ENCODE measurements around the gene POTEE.
"Not testable (repeated sequence)": the region's sequence is repeated elsewhere in the genome, so short reads cannot be mapped to it uniquely, and the experiment has no call there.

Gene POTEE

GRCh38 chr2:131209030-131209772 is at the start of gene POTEE:
Gene POTEE, plus strand, starts transcription at chr2:131209536. Its CDS starts 8,867 bp downstream, at chr2:131218403.
- not testable (repeated sequence) for DNase-seq (ENCODE audit: low spot score)

GRCh38 chr2:131165562-131165961 is 43.8 kb upstream of the POTEE start:
- DNase-seq (ENCODE audit: low spot score), result not testable (repeated sequence)

- DNase-seq (ENCODE audit: low spot score), result no peak
Observed at GRCh38 chr2:131168538-131168937, 40.8 kb upstream of the POTEE start.

GRCh38 chr2:131178050-131178449 is 31.3 kb upstream of the POTEE start:
- not testable (repeated sequence) for DNase-seq (ENCODE audit: low spot score)

- not testable (repeated sequence) for DNase-seq (ENCODE audit: low spot score)
Observed at GRCh38 chr2:131178721-131179418, 30.5 kb upstream of the POTEE start.

- not testable (repeated sequence) for DNase-seq (ENCODE audit: low spot score)
Observed at GRCh38 chr2:131181451-131181850, 27.9 kb upstream of the POTEE start.

GRCh38 chr2:131193421-131193820 is 15.9 kb upstream of the POTEE start:
- not testable (repeated sequence) for DNase-seq (ENCODE audit: low spot score)

GRCh38 chr2:131196186-131196585 is 13.2 kb upstream of the POTEE start:
- DNase-seq (ENCODE audit: low spot score), result not testable (repeated sequence)

GRCh38 chr2:131201098-131201497 is 8.2 kb upstream of the POTEE start:
- no peak for DNase-seq (ENCODE audit: low spot score)

- DNase-seq (ENCODE audit: low spot score), result not testable (repeated sequence)
Observed at GRCh38 chr2:131207839-131208238, 1.5 kb upstream of the POTEE start.

GRCh38 chr2:131209773-131210104 is 403 bp downstream of the POTEE start:
- DNase-seq (ENCODE audit: low spot score), result not testable (repeated sequence)

GRCh38 chr2:131210434-131211211 is 1.3 kb downstream of the POTEE start:
- DNase-seq (ENCODE audit: low spot score), result not testable (repeated sequence)

GRCh38 chr2:131217238-131217986 is 8.1 kb downstream of the POTEE start:
- not testable (repeated sequence) for DNase-seq (ENCODE audit: low spot score)

GRCh38 chr2:131235543-131236449 is 26.5 kb downstream of the POTEE start:
- not testable (repeated sequence) for DNase-seq (ENCODE audit: low spot score)

Measured in Ammon's horn (tissue), 1 donor.